Activated T-helper 2 cell treated with anti-CD3 and anti-CD28 coated beads, Interferon-gamma antibody, Interleukin-2, Interleukin-4, amounts not matched to agents 10 μg/mL and 5 μg/mL and 100 μg/mL, durations not matched to agents 14 hours and 24 hours and 36 hours (primary cell): Measurements from ENCODE around the gene CDT1. TPM values are rescaled to one million over a fixed set of nuclear protein-coding genes. Genes with fewer than 3 reads are reported as not detected.

Source experiments
- DNase-seq: peaks from one replicate; pipeline ENCODE4 v3.0.0; 2021; ENCODE audit warnings: low spot score
- H3K27ac Mint-ChIP-seq: one replicate; pipeline ENCODE4 v1.8.0; 2021; ENCODE audit warnings: mixed read lengths
- H3K27me3 Mint-ChIP-seq: one replicate; pipeline ENCODE4 v1.8.0; 2021; ENCODE audit warnings: low read depth, mixed read lengths
- H3K36me3 Mint-ChIP-seq: one replicate; pipeline ENCODE4 v1.8.0; 2021; ENCODE audit warnings: low read depth, mixed read lengths
- H3K4me1 Mint-ChIP-seq: one replicate; pipeline ENCODE4 v1.8.0; 2021; ENCODE audit warnings: low read depth, mixed read lengths
- H3K4me3 Mint-ChIP-seq: one replicate; pipeline ENCODE4 v1.8.0; 2021; ENCODE audit warnings: low read depth, mild to moderate bottlenecking, moderate library complexity, mixed read lengths
- H3K9me3 Mint-ChIP-seq: one replicate; pipeline ENCODE4 v1.8.0; 2021; ENCODE audit warnings: mixed read lengths
- intact Hi-C: fragments of 100-400 bp; cut with micrococcal nuclease; formaldehyde crosslinking; loops from one replicate; pipeline ENCODE4 v1.15.1; 2023
- total RNA-seq: library from RNA; stranded (reverse); gene quantifications from 2 replicates; pipeline ENCODE4 v1.2.3, GENCODE V29; 2022

The CDT1 gene
- total RNA-seq, 1 donor from 2014 or later: 79.9 TPM

- no peak overlapping the region for H3K4me3 Mint-ChIP-seq
- no peak overlapping the region for H3K27ac Mint-ChIP-seq
- no peaks in the 10 kb centered on the region for H3K4me1 Mint-ChIP-seq
- no peaks in the 10 kb centered on the region for H3K9me3 Mint-ChIP-seq
- intact Hi-C loops: no loop called here
- no peak for DNase-seq
- H3K27me3 Mint-ChIP-seq: no peaks in the 10 kb centered on the region
- no peaks in the 10 kb centered on the region for H3K36me3 Mint-ChIP-seq
Measured at GRCh38 chr16:88839026-88839529, 35.5 kb downstream of the CDT1 start.

GRCh38 chr16:88839745-88840599 lies 36.4 kb downstream of the CDT1 start:
- Mint-ChIP-seq H3K9me3 (no peaks in the 10 kb centered on the region), H3K27ac (no peak overlapping the region), H3K27me3 (no peaks in the 10 kb centered on the region), H3K4me1 (no peaks in the 10 kb centered on the region), H3K4me3 (no peak overlapping the region), H3K36me3 (no peaks in the 10 kb centered on the region)
- intact Hi-C loops: no loop called here
- DNase-seq: no peak

DNA sequence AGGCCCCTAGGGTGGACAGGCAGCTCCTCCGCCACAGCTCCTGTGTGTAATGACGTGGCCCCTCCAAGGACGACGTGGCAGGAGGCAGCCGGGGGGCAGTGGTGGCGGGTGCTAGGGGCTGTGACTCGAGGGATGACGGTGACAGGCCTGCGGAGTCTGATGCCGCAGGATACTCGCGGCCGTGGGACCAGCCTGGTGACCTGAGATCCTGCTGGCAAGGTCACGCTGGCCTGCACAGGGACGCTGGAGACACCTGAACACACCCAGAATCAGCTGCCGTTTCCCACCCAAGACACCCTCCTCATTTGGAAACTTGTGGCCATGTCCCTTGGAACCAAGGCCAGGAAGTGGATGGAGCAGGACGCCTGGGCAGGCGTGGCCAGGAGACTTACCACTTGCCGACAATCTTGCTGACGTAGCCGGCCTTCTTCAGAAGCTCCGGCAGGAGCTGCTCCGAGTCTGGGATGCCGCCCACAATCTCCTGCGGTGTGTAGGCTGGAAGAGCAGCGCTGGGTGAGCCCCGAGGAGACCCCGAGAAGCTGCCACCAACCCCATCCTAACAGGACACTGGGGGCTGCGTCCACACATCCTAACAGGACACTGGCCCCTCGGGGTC lies 37.1 kb downstream of the CDT1 start:
- H3K36me3 Mint-ChIP-seq: no peaks in the 10 kb centered on the region
- H3K27ac Mint-ChIP-seq: no peak overlapping the region
- DNase-seq: no peak
- H3K27me3 Mint-ChIP-seq: no peaks in the 10 kb centered on the region
- no peak overlapping the region for H3K4me3 Mint-ChIP-seq
- intact Hi-C loops: no loop called here
- no peaks in the 10 kb centered on the region for H3K4me1 Mint-ChIP-seq
- no peaks in the 10 kb centered on the region for H3K9me3 Mint-ChIP-seq

- Mint-ChIP-seq H3K4me3 (no peak overlapping the region), H3K9me3 (no peaks in the 10 kb centered on the region), H3K27ac (no peak overlapping the region), H3K36me3 (no peaks in the 10 kb centered on the region), H3K4me1 (no peaks in the 10 kb centered on the region), H3K27me3 (no peaks in the 10 kb centered on the region)
- intact Hi-C loops: no loop called here
- no peak for DNase-seq
Measured at GRCh38 chr16:88841521-88842307, 38.1 kb downstream of the CDT1 start.

DNA sequence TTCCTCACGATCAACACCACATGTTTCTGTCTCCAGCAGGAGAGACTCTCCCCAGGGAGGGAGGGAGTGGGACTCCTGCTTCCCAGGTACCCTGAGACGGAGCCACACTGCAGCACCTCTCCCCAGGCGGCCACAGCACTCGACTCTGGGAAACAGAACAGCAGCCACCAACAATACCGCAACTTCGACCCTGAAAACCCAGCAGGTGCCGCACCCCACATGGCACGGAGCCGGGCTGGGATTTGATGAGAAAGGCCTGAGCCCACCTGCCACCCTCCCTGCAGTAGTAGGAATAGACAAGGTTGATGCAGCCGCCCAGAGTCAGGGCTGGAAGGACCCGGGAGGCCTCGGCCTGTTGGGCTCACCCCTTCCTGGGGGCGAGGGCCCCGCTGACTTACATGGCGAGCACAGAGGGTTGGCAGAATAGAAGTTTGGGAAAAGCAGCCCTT lies 38.7 kb downstream of the CDT1 start:
- Mint-ChIP-seq H3K27me3 (no peaks in the 10 kb centered on the region), H3K36me3 (no peaks in the 10 kb centered on the region), H3K4me1 (no peaks in the 10 kb centered on the region), H3K27ac (no peak overlapping the region), H3K4me3 (no peak overlapping the region), H3K9me3 (no peaks in the 10 kb centered on the region)
- DNase-seq: no peak
- intact Hi-C loops: no loop called here

DNA sequence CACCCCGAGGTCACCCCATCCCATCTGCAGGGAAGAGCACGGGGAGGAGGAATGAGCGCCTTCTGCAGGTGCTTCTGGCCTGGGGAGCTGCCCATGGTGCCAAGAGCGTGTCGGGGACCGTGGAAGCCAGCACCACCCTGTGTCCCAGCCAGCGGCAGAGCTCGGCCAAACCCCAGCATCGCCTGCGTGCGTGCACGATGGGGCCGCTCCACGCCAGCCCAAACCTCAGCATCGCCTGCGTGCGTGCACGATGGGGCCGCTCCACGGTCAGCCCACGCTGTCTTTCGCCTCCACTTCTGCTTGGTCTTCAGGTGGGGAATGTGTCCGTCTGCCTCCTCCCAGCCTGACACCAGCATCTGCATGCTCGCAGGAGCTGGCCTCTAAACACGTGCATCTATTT lies 39.2 kb downstream of the CDT1 start:
- H3K36me3 Mint-ChIP-seq: no peaks in the 10 kb centered on the region
- H3K4me3 Mint-ChIP-seq: no peak overlapping the region
- H3K9me3 Mint-ChIP-seq: no peaks in the 10 kb centered on the region
- no peak for DNase-seq
- no peak overlapping the region for H3K27ac Mint-ChIP-seq
- intact Hi-C loops: no loop called here
- H3K4me1 Mint-ChIP-seq: no peaks in the 10 kb centered on the region
- H3K27me3 Mint-ChIP-seq: no peaks in the 10 kb centered on the region

DNA sequence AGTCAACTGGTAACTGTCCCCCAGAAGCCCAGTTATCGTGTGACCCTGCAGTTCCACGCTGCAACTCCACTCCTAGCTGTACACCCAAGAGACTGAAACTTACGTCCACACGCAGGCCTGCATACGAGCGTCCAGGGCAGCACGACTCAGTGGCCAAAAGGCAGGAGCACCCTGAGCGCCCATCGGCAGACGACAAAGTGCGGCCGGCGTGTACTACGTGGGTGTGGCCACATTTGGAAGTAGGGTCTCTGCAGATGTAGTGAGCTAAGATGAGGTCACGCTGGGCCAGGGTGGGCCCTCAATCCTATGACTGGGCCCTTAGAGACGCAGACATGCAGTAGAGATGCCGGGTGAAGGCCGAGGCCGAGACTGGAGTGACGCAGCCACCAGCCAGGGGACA lies 39.7 kb downstream of the CDT1 start:
- no peak overlapping the region for H3K27ac Mint-ChIP-seq
- no peak for DNase-seq
- H3K4me3 Mint-ChIP-seq: no peak overlapping the region
- no peaks in the 10 kb centered on the region for H3K4me1 Mint-ChIP-seq
- no peaks in the 10 kb centered on the region for H3K9me3 Mint-ChIP-seq
- H3K36me3 Mint-ChIP-seq: no peaks in the 10 kb centered on the region
- intact Hi-C loops: no loop called here
- no peaks in the 10 kb centered on the region for H3K27me3 Mint-ChIP-seq

DNA sequence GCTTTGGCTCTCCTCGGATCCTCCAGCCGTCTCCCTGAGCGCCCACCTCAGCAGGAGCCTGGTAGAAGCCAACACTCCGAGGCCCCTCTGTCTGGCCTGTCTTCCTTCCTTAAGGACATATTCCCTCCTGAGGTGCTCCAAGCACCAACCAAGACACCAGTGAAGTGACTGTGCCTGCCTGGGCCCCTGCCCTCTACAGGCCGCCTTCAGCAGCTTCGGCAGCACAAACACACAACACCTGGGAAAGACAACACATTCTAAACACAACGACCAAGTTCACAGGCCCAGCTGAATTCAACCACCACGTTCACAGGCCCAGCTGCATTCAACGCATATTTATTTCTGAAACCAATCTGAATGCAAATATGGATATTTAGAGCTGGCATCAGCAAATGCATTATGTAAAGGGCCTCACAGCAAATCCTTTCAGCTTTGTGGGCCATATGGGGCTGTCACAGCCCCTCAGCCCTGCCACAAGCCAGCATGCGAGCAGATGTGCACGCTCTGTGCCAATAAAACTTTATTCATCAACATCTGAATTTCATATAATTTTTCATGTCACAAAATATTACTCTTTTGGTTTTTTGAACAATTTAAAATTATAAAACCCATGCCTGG lies 40.9 kb downstream of the CDT1 start:
- no peak overlapping the region for H3K27ac Mint-ChIP-seq
- no peak for DNase-seq
- no peaks in the 10 kb centered on the region for H3K4me1 Mint-ChIP-seq
- intact Hi-C loops: no loop called here
- no peaks in the 10 kb centered on the region for H3K36me3 Mint-ChIP-seq
- no peaks in the 10 kb centered on the region for H3K27me3 Mint-ChIP-seq
- no peaks in the 10 kb centered on the region for H3K9me3 Mint-ChIP-seq
- H3K4me3 Mint-ChIP-seq: no peak overlapping the region

DNA sequence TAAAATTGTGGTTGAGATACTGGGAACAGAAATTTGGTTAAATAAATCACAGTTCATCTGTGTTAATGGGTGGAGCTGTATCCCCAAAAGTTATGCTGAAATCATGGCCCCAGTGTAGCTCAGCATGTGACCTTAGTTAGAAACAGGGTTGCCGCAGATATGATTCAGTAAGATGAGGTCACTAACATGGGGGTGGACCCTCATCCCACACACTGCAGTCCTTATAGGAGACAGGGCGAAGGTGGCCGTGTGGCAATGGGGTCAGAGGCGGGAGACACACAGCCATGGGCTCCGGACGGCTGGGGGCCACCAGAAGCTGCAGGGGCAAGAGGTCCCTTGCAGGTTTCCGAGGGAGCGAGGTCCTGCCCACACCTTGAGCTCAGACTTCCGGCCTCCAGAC lies 42.5 kb downstream of the CDT1 start:
- no peaks in the 10 kb centered on the region for H3K27me3 Mint-ChIP-seq
- H3K4me1 Mint-ChIP-seq: no peaks in the 10 kb centered on the region
- no peaks in the 10 kb centered on the region for H3K36me3 Mint-ChIP-seq
- intact Hi-C loops: no loop called here
- H3K4me3 Mint-ChIP-seq: no peak overlapping the region
- no peak overlapping the region for H3K27ac Mint-ChIP-seq
- DNase-seq: no peak
- H3K9me3 Mint-ChIP-seq: no peaks in the 10 kb centered on the region

DNA sequence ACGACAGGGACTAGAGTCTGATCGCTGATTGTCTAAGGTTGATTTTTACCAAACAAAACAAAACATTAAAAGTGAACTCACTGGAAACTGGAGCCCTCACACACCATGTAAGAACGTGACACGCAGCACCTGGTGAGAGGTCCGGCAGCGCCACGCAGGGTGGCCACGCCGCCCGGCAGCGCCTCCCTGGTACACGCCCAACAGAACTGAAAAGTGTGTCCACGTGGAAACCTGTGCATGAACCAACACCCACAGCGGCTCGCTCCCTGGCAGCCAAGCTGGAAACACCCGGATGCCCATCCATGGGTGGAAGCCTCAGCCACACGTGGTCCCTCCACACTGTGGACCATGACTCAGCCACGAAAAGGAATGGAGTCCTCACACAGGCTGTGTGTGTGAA lies 44.1 kb downstream of the CDT1 start:
- no peak overlapping the region for H3K4me3 Mint-ChIP-seq
- no peaks in the 10 kb centered on the region for H3K27me3 Mint-ChIP-seq
- H3K36me3 Mint-ChIP-seq: no peaks in the 10 kb centered on the region
- H3K27ac Mint-ChIP-seq: no peak overlapping the region
- no peaks in the 10 kb centered on the region for H3K9me3 Mint-ChIP-seq
- DNase-seq: no peak
- H3K4me1 Mint-ChIP-seq: no peaks in the 10 kb centered on the region
- intact Hi-C loops: no loop called here

DNA sequence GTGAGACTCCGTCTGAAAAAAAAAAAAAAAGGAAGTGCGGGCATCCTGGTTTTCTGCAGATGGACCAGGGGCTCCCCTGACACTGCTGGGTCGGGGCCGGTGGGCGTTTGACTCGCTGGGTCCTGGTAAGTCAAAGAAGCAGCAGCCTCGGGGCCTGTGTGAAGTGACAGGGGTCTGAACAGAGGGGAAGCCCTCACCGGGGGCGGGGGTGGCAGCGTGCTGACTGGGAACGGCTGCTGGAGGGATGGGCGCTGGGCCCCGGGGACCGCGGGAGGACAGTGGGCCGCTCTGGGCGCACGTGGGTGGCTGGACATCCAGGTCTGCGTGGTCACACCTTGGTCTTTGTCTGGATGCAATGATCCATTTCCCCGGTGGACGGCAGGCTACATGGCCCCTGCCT lies 45.0 kb downstream of the CDT1 start:
- intact Hi-C loops: no loop called here
- Mint-ChIP-seq H3K27me3 (no peaks in the 10 kb centered on the region), H3K9me3 (no peaks in the 10 kb centered on the region)

DNA sequence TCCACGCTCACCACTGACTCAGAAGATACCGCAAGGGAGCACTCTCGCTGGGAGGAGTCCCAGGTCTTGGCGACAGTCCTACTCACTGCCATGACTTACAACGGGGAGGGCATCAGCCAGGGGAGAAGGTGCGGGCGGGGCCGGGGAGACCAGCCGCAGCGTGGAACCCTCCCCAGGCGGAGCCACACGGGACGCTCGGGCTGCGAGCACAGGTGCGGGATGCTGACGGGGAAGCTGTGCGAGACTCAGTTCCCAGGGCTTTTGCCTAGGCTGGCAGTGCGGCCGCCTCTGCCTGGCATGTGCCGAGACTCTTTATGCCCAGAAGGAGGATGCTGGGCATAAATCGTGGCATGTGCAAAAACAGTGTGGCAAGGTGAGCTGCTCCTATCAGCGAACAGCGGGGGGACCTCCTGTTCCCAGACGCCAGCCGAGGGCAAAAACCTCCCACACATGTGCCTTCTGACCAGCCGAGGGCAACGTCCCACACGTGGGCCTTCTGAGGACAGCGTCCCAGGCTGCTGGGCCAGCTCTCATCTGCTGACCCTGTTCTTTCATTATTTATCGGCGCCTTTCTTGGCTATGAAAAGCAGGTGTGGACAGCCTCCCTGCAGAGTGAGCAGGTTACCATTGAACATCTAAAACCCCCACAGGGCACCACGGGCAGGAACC lies 47.1 kb downstream of the CDT1 start:
- H3K36me3 Mint-ChIP-seq: no peaks in the 10 kb centered on the region
- no peaks in the 10 kb centered on the region for H3K27me3 Mint-ChIP-seq
- H3K27ac Mint-ChIP-seq: no peak overlapping the region
- no peaks in the 10 kb centered on the region for H3K9me3 Mint-ChIP-seq
- H3K4me1 Mint-ChIP-seq: peaks cover 7% of the 10 kb centered on the region
- intact Hi-C loops: no loop called here
- H3K4me3 Mint-ChIP-seq: no peak overlapping the region
- DNase-seq: no peak

More for the DNA sequence above, 45.0 kb downstream of the CDT1 start:
- Mint-ChIP-seq H3K27ac (no peak overlapping the region), H3K36me3 (no peaks in the 10 kb centered on the region), H3K4me3 (no peak overlapping the region), H3K4me1 (no peaks in the 10 kb centered on the region)
- no peak for DNase-seq
